Caco-2 (cell line): Measurements from ENCODE around the gene SSTR1. TPM values are rescaled to one million over a fixed set of nuclear protein-coding genes. Genes with fewer than 3 reads are reported as not detected.
"Not testable (repeated sequence)": the region's sequence is repeated elsewhere in the genome, so short reads cannot be mapped to it uniquely, and the experiment has no call there.

ENCODE experiments used
- BruUV-seq: library from RNA; stranded (reverse); fragments of 400-500 nt; replicated peaks from 2 replicates; lab custom pipeline; 2021; lab: Mats Ljungman, UMichigan
- CTCF ChIA-PET: fragments of 300-600 bp; sonication (Branson Sonifier 250); formaldehyde crosslinking; loops from one replicate; lab custom pipeline; 2022; ENCODE audit warnings: antibody characterized with exemption; lab: Charles Lee
- POLR2A ChIA-PET: fragments of 300-600 bp; sonication (Branson Sonifier 250); formaldehyde crosslinking; loops from one replicate; lab custom pipeline; 2022; ENCODE audit warnings: antibody characterized with exemption; lab: Charles Lee
- DNase-seq, 2 experiments: peaks; one replicate each; pipeline versions ENCODE4 v3.0.0 to v3.0.0-alpha.2; 2020 to 2022
- H3K27me3 ChIP-seq: replicated peaks from 2 replicates; pipeline ENCODE4 v1.6.0; 2011; ENCODE audit warnings: low read length; ENCODE audit not compliant: control insufficient read depth, insufficient read depth
- H3K36me3 ChIP-seq: 2 replicates; pipeline ENCODE4 v1.5.1; 2011; ENCODE audit warnings: low read length; ENCODE audit not compliant: control insufficient read depth, insufficient read depth
- H3K4me1 ChIP-seq: fragments of 250-450 bp; sonication (Bioruptor Pico); 2 replicates; pipeline ENCODE4 v1.5.1; 2020; ENCODE audit warnings: mild to moderate bottlenecking
- H3K4me3 ChIP-seq: 2 replicates; pipeline ENCODE4 v1.5.1; 2011; ENCODE audit warnings: low read depth, mild to moderate bottlenecking, control low read depth, low read length
- H3K9me3 ChIP-seq: fragments of 250-450 bp; sonication (Bioruptor Pico); 2 replicates; pipeline ENCODE4 v1.5.1; 2020; ENCODE audit warnings: mild to moderate bottlenecking, moderate library complexity
- H3K27ac Mint-ChIP-seq: one replicate; pipeline ENCODE4 v1.8.0; 2022; ENCODE audit warnings: mixed read lengths; ENCODE audit not compliant: unreplicated experiment
- H3K27me3 Mint-ChIP-seq: one replicate; pipeline ENCODE4 v1.8.0; 2022; ENCODE audit warnings: mixed read lengths; ENCODE audit not compliant: insufficient read depth, unreplicated experiment
- H3K36me3 Mint-ChIP-seq: one replicate; pipeline ENCODE4 v1.8.0; 2022; ENCODE audit warnings: mild to moderate bottlenecking, mixed read lengths; ENCODE audit not compliant: insufficient read depth, unreplicated experiment
- H3K4me1 Mint-ChIP-seq: one replicate; pipeline ENCODE4 v1.8.0; 2022; ENCODE audit warnings: low read depth, mixed read lengths; ENCODE audit not compliant: unreplicated experiment
- H3K4me3 Mint-ChIP-seq: one replicate; pipeline ENCODE4 v1.8.0; 2022; ENCODE audit warnings: mild to moderate bottlenecking, moderate library complexity, mixed read lengths; ENCODE audit not compliant: unreplicated experiment
- H3K9me3 Mint-ChIP-seq: one replicate; pipeline ENCODE4 v1.8.0; 2022; ENCODE audit warnings: mixed read lengths; ENCODE audit not compliant: unreplicated experiment
- intact Hi-C: fragments of 100-400 bp; cut with micrococcal nuclease; formaldehyde crosslinking; loops from one replicate; pipeline ENCODE4 v1.10.0; 2022; ENCODE audit not compliant: unreplicated experiment
- total RNA-seq: library from RNA; stranded (reverse); gene quantifications from 2 replicates; pipeline ENCODE4 v1.2.3, GENCODE V29; 2022
- TF ChIP-seq, protein P1 (sequence below), 2 experiments: fragments of 200-600 bp in 1 of 2; IDR thresholded peaks; 1 replicate in 1 of 2; 2 replicates in 1 of 2; pipeline versions ENCODE4 v1.5.1 to v1.8.0; 2011 to 2022; ENCODE audit warnings: antibody characterized with exemption in 1 of 2, control low read depth in 1 of 2, inconsistent platforms in 1 of 2, low read depth in 1 of 2, low read length in 1 of 2, mild to moderate bottlenecking in 1 of 2, moderate library complexity in 1 of 2; ENCODE audit not compliant: insufficient read depth in 1 of 2, severe bottlenecking in 1 of 2, unreplicated experiment in 1 of 2

The SSTR1 gene
- total RNA-seq, 1 experiment from 2014 or later, result 9.6 TPM

DNA sequence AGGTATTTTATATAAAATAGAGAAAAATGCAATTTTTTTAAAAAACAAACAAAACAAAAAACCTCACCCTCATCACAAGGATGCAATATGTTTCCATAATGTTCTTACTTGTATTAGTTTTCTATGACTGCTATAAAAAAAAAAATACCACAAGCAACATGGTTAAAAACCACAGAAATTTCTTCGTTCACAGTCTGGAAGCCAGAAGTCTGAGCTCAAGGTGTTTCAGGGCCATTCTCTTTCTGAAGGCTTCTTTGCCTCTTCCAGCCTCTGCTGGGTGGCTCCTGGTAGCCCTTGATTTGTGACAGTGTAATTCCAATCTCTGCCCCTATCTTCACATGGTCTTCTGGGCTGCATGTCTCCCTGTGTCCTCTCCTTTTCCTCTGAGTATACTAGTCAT is 21.5 kb upstream of the SSTR1 start:
- H3K9me3 Mint-ChIP-seq, result no peaks in the 10 kb centered on the region
- CTCF ChIA-PET, result no interaction called here
- no peaks in the 10 kb centered on the region for H3K9me3 ChIP-seq
- no peaks in the 10 kb centered on the region for H3K4me1 Mint-ChIP-seq
- no peak overlapping the region for H3K27ac Mint-ChIP-seq
- no peak overlapping the region for H3K4me3 ChIP-seq
- DNase-seq, result no peak
- no peaks in the 10 kb centered on the region for H3K27me3 ChIP-seq
- no peaks in the 10 kb centered on the region for H3K36me3 ChIP-seq
- no peaks in the 10 kb centered on the region for H3K4me1 ChIP-seq
- no TSS peak for BruUV-seq
- POLR2A ChIA-PET, result no interaction called here
- intact Hi-C loops, result no loop called here
- no peaks in the 10 kb centered on the region for H3K36me3 Mint-ChIP-seq
- TF ChIP-seq, protein P1, sequence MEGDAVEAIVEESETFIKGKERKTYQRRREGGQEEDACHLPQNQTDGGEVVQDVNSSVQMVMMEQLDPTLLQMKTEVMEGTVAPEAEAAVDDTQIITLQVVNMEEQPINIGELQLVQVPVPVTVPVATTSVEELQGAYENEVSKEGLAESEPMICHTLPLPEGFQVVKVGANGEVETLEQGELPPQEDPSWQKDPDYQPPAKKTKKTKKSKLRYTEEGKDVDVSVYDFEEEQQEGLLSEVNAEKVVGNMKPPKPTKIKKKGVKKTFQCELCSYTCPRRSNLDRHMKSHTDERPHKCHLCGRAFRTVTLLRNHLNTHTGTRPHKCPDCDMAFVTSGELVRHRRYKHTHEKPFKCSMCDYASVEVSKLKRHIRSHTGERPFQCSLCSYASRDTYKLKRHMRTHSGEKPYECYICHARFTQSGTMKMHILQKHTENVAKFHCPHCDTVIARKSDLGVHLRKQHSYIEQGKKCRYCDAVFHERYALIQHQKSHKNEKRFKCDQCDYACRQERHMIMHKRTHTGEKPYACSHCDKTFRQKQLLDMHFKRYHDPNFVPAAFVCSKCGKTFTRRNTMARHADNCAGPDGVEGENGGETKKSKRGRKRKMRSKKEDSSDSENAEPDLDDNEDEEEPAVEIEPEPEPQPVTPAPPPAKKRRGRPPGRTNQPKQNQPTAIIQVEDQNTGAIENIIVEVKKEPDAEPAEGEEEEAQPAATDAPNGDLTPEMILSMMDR (IDR thresholded peaks at IDR 0.05; ENCODE audit: insufficient read depth in 1 of 2, low read depth in 1 of 2, low read length in 1 of 2, severe bottlenecking in 1 of 2, unreplicated experiment in 1 of 2), result no peak
- no peak overlapping the region for H3K4me3 Mint-ChIP-seq
- peaks cover 3% of the 10 kb centered on the region for H3K27me3 Mint-ChIP-seq

DNA sequence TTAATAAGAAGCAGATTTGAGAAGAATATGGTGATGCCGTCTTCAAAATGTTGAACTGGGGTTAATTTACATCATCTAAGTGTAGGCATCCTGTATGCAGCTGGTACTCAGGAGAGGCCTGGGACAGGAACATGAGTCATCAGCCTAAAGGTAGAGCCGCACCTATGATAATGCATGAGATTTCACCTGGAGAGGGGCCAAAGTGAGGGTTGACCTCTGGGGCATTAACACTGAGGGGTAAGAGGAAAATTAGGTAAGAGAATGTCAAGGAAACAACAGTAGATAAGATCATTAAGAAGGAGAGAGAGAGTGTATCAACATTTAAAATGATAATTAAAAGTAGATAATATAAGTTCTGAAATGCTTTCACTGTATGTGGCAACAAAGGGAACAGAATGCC is 20.2 kb upstream of the SSTR1 start:
- intact Hi-C loops, result no loop called here
- no TSS peak for BruUV-seq
- H3K9me3 ChIP-seq, result no peaks in the 10 kb centered on the region
- H3K36me3 ChIP-seq, result no peaks in the 10 kb centered on the region
- Mint-ChIP-seq H3K4me3 (no peak overlapping the region), H3K36me3 (no peaks in the 10 kb centered on the region), H3K27me3 (peaks cover 3% of the 10 kb centered on the region), H3K4me1 (no peaks in the 10 kb centered on the region), H3K27ac (no peak overlapping the region), H3K9me3 (no peaks in the 10 kb centered on the region)
- TF ChIP-seq, protein P1 (IDR thresholded peaks at IDR 0.05; ENCODE audit: insufficient read depth in 1 of 2, low read depth in 1 of 2, low read length in 1 of 2, severe bottlenecking in 1 of 2, unreplicated experiment in 1 of 2), result no peak
- H3K4me1 ChIP-seq, result no peaks in the 10 kb centered on the region
- CTCF ChIA-PET, result no interaction called here
- POLR2A ChIA-PET, result no interaction called here
- H3K27me3 ChIP-seq, result no peaks in the 10 kb centered on the region
- no peak for DNase-seq
- no peak overlapping the region for H3K4me3 ChIP-seq

DNA sequence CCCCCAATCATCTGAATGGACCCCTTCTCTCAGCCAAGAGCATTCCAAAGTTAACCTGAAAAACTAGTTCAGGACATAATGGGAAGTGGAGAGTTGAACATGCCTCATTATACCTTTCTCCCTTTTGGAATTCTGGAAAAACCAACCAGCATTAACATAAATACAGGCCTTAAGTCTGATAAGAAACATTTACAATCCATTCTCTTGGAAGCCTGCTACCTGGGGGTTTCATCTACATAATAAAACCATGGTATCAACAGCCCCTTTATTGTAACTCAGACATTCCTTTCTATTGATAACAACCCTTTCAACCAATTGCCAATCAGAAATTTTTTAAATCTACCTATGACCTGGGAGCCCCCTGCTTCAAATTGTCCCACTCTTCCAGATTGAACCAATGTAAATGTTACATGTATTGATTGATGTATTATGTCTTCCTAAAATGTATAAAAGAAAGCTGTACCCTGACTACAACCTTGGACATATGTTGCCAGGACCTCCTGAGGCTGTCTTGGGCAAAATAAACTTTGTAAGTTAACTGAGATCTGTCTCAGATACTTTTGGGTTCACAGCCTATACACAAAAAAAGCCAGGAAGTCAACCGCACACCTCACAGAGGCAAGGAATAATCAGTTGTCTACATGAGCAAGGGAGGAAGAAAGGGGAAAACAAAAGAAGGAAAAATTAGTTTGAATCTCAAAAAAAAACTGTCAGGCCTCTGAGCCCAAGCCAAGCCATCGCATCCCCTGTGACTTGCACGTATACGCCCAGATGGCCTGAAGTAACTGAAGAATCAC is 17.6 kb upstream of the SSTR1 start:
- Mint-ChIP-seq H3K4me1 (no peaks in the 10 kb centered on the region), H3K27ac (no peak overlapping the region)

DNA sequence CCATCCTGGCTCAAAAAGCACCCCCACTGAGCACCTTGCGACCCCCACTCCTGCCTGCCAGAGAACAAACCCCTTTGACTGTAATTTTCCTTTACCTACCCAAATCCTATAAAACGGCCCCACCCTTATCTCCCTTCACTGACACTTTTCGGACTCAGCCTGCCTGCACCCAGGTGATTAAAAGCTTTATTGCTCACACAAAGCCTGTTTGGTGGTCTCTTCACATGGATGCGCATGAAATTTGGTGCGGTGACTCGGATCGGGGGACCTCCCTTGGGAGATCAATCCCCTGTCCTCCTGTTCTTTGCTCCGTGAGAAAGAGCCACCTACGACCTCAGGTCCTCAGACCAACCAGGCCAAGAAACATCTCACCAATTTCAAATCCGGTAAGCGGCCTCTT is 16.9 kb upstream of the SSTR1 start:
- H3K27me3 ChIP-seq, H3K4me3 Mint-ChIP-seq, DNase-seq, CTCF ChIA-PET, POLR2A ChIA-PET, H3K36me3 Mint-ChIP-seq, H3K36me3 ChIP-seq, H3K9me3 ChIP-seq, BruUV-seq, H3K4me1 Mint-ChIP-seq, H3K27me3 Mint-ChIP-seq, H3K4me1 ChIP-seq, intact Hi-C loops, H3K9me3 Mint-ChIP-seq, H3K27ac Mint-ChIP-seq, H3K4me3 ChIP-seq: not testable (repeated sequence)

More for the DNA sequence above, 17.6 kb upstream of the SSTR1 start:
- H3K9me3 Mint-ChIP-seq, result no peaks in the 10 kb centered on the region
- ChIA-PET POLR2A (no interaction called here), CTCF (no interaction called here)
- H3K27me3 ChIP-seq, result no peaks in the 10 kb centered on the region
- H3K9me3 ChIP-seq, result no peaks in the 10 kb centered on the region
- H3K4me3 ChIP-seq, result no peak overlapping the region
- intact Hi-C loops, result no loop called here
- no peaks in the 10 kb centered on the region for H3K36me3 ChIP-seq
- no peak for DNase-seq
- no peaks in the 10 kb centered on the region for H3K4me1 ChIP-seq
- H3K4me3 Mint-ChIP-seq, result no peak overlapping the region
- no peaks in the 10 kb centered on the region for H3K36me3 Mint-ChIP-seq
- TF ChIP-seq, protein P1 (IDR thresholded peaks at IDR 0.05; ENCODE audit: insufficient read depth in 1 of 2, low read depth in 1 of 2, low read length in 1 of 2, severe bottlenecking in 1 of 2, unreplicated experiment in 1 of 2), result no peak
- peaks cover 3% of the 10 kb centered on the region for H3K27me3 Mint-ChIP-seq
- BruUV-seq, result no TSS peak

DNA sequence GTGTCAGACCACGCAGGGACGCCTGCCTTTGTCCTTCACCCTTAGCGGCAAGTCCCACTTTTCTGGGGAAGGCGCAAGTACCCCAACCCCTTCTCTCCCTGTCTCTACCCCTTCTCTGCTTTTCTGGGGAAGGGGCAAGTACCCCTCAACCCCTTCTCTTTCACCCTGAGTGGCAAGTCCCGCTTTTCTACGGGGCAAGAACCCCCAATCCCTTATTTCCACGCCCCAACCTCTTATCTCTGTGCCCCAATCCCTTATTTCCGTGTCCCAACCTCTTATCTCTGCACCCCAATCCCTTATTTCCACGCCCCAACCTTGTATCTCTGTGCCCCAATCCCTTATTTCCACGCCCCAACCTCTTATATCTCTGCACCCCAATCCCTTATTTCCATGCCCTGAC is 16.2 kb upstream of the SSTR1 start:
- CTCF ChIA-PET, H3K9me3 Mint-ChIP-seq, H3K36me3 Mint-ChIP-seq, DNase-seq, H3K27me3 Mint-ChIP-seq, H3K27me3 ChIP-seq, H3K36me3 ChIP-seq, H3K27ac Mint-ChIP-seq, BruUV-seq, H3K4me3 ChIP-seq, H3K4me3 Mint-ChIP-seq, H3K9me3 ChIP-seq, H3K4me1 ChIP-seq, intact Hi-C loops, H3K4me1 Mint-ChIP-seq, POLR2A ChIA-PET: not testable (repeated sequence)
